ENCODE data around the gene ARL15.

DNA sequence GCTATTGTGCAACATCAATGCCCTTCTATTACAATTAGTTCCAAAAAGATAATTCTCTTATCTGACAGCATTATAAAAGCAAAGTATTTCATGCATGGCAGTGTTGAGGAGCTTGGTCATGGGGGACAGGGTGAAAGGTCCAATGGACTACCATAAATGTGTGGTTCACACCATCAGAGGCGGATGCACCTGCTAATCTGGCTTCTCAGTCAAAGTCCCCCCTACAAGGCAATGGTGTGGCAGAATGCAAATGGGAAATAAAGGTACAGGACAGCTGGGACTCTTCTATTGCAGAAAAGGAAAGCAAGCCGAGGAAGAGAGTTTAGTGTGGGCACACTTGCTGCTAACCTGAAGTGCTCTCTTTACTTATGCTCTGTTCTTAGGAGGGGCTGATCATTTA is 380.8 kb downstream of the ARL15 start:
- TF ChIP-seq, protein P1, sequence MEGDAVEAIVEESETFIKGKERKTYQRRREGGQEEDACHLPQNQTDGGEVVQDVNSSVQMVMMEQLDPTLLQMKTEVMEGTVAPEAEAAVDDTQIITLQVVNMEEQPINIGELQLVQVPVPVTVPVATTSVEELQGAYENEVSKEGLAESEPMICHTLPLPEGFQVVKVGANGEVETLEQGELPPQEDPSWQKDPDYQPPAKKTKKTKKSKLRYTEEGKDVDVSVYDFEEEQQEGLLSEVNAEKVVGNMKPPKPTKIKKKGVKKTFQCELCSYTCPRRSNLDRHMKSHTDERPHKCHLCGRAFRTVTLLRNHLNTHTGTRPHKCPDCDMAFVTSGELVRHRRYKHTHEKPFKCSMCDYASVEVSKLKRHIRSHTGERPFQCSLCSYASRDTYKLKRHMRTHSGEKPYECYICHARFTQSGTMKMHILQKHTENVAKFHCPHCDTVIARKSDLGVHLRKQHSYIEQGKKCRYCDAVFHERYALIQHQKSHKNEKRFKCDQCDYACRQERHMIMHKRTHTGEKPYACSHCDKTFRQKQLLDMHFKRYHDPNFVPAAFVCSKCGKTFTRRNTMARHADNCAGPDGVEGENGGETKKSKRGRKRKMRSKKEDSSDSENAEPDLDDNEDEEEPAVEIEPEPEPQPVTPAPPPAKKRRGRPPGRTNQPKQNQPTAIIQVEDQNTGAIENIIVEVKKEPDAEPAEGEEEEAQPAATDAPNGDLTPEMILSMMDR (conservative IDR thresholded peaks at IDR 0.05; ENCODE audit: low read depth, low read length): no peak
- no peak for TF ChIP-seq EZH2 (IDR thresholded peaks at IDR 0.05; ENCODE audit: borderline replicate concordance, low read depth, low read length, poor library complexity, severe bottlenecking)
